Endothelial cell of umbilical vein (primary cell): ENCODE results near the gene ATP2B2. TPM values are rescaled to one million over a fixed set of nuclear protein-coding genes. Genes with fewer than 3 reads are reported as not detected.

Experiments used
- BruUV-seq: library from RNA; stranded (reverse); fragments of 400-500 nt; replicated peaks from 2 replicates; lab custom pipeline; 2021; lab: Mats Ljungman, UMichigan
- CTCF ChIA-PET: fragments of 300-600, 350-600 bp; sonication (Branson Sonifier 250); formaldehyde crosslinking; loops from one replicate; lab custom pipeline; 2021; ENCODE audit warnings: antibody characterized with exemption, inconsistent platforms; lab: Charles Lee
- POLR2A ChIA-PET: fragments of 300-600, 350-600 bp; sonication (Branson Sonifier 250); formaldehyde crosslinking; loops from one replicate; lab custom pipeline; 2021; ENCODE audit warnings: antibody characterized with exemption, inconsistent platforms; lab: Charles Lee
- DNase-seq: peaks from one replicate; pipeline ENCODE4 v3.0.0-alpha.2; 2011; ENCODE audit warnings: low read depth, low spot score
- FAIRE-seq: peaks from 2 replicates; lab custom pipeline; 2011; peaks lifted over from hg19 to GRCh38; lab: Jason Lieb, UNC
- H2AFZ ChIP-seq: 2 replicates; pipeline ENCODE4 v1.6.0; 2012; ENCODE audit warnings: low read depth, low read length, control low read depth, inconsistent platforms
- H3K27ac ChIP-seq: 2 replicates; pipeline ENCODE4 v1.5.1; 2011; ENCODE audit warnings: low read depth, mild to moderate bottlenecking, control low read depth, low read length, moderate library complexity; ENCODE audit not compliant: insufficient read depth
- H3K27me3 ChIP-seq, 2 experiments: 2 replicates each; pipeline versions ENCODE4 v1.6.0 to v1.6.1; 2011; ENCODE audit warnings: low read length in 2 of 2, mixed read lengths in 1 of 2; ENCODE audit not compliant: control insufficient read depth in 2 of 2, insufficient read depth in 2 of 2
- H3K36me3 ChIP-seq, 2 experiments: 2 replicates in 1 of 2; 3 replicates in 1 of 2; pipeline ENCODE4 v1.5.1; 2011; ENCODE audit warnings: low read length in 2 of 2, mild to moderate bottlenecking in 1 of 2, moderate library complexity in 1 of 2; ENCODE audit not compliant: control insufficient read depth in 2 of 2, insufficient read depth in 2 of 2; ENCODE audit errors: extremely low read depth in 1 of 2
- H3K4me1 ChIP-seq: 3 replicates; pipeline ENCODE4 v1.5.1; 2011; ENCODE audit warnings: mild to moderate bottlenecking, low read length; ENCODE audit not compliant: control insufficient read depth, insufficient read depth; ENCODE audit errors: extremely low read depth
- H3K4me2 ChIP-seq: 2 replicates; pipeline ENCODE4 v1.6.1; 2011; ENCODE audit warnings: low read length, control low read depth, mixed read lengths; ENCODE audit not compliant: insufficient read depth
- H3K4me3 ChIP-seq, 3 experiments: fragments of 200-600 bp in 1 of 3; sonication (generic), shearing (Covaris generic) in 1 of 3; replicated peaks in 1 of 3; 2 replicates each; pipeline ENCODE4 v1.5.1; 2011 to 2016; ENCODE audit warnings: control low read depth in 3 of 3, low read length in 3 of 3, mild to moderate bottlenecking in 2 of 3, inconsistent platforms in 1 of 3, low read depth in 1 of 3, moderate library complexity in 1 of 3; ENCODE audit not compliant: insufficient read depth in 1 of 3
- H3K79me2 ChIP-seq: 2 replicates; pipeline ENCODE4 v1.6.0; 2012; ENCODE audit warnings: low read length, inconsistent platforms; ENCODE audit not compliant: control insufficient read depth, insufficient read depth
- H3K9ac ChIP-seq: replicated peaks from 2 replicates; pipeline ENCODE3; 2011; ENCODE audit warnings: low read length, control low read depth; ENCODE audit not compliant: insufficient read depth; ENCODE audit errors: extremely low read depth
- H3K9me1 ChIP-seq: replicated peaks from 3 replicates; pipeline ENCODE4 v1.6.0; 2011; ENCODE audit warnings: mild to moderate bottlenecking, low read length; ENCODE audit not compliant: control insufficient read depth, insufficient read depth; ENCODE audit errors: extremely low read depth
- H3K9me3 ChIP-seq: replicated peaks from 2 replicates; pipeline ENCODE4 v1.5.1; 2012; ENCODE audit warnings: low read length, inconsistent platforms; ENCODE audit not compliant: control insufficient read depth, insufficient read depth
- H4K20me1 ChIP-seq: replicated peaks from 2 replicates; pipeline ENCODE3; 2011; ENCODE audit warnings: mild to moderate bottlenecking, low read length; ENCODE audit not compliant: control insufficient read depth, insufficient read depth; ENCODE audit errors: extremely low read depth
- EZH2 ChIP-seq: IDR thresholded peaks from 2 replicates; pipeline ENCODE4 v1.6.1; 2012; ENCODE audit warnings: borderline replicate concordance, low read depth, mild to moderate bottlenecking, moderate library complexity, low read length, inconsistent platforms; ENCODE audit not compliant: severe bottlenecking
- FOS ChIP-seq: IDR thresholded peaks from 2 replicates; pipeline ENCODE4 v1.6.1; 2011; ENCODE audit warnings: mild to moderate bottlenecking, low read length, moderate library complexity, borderline replicate concordance; ENCODE audit not compliant: insufficient read depth
- GATA2 ChIP-seq: IDR thresholded peaks from 2 replicates; pipeline ENCODE4 v1.7.0; 2011; ENCODE audit warnings: low read depth, mild to moderate bottlenecking, moderate library complexity, mixed read lengths, low read length; ENCODE audit not compliant: insufficient read length, insufficient read depth
- JUN ChIP-seq: IDR thresholded peaks from 2 replicates; pipeline ENCODE4 v1.6.1; 2011; ENCODE audit warnings: borderline replicate concordance, low read depth; ENCODE audit not compliant: insufficient read length, insufficient read depth
- MYC ChIP-seq: IDR thresholded peaks from one replicate; pipeline ENCODE4 v1.6.1; 2011; ENCODE audit warnings: mild to moderate bottlenecking, low read depth, low read length
- POLR2A ChIP-seq: IDR thresholded peaks from 2 replicates; pipeline ENCODE4 v1.6.1; 2012; ENCODE audit warnings: low read depth, mild to moderate bottlenecking, control low read depth, low read length
- POLR2AphosphoS5 ChIP-seq: IDR thresholded peaks from 2 replicates; pipeline ENCODE4 v1.6.1; 2012; ENCODE audit warnings: low read depth, mild to moderate bottlenecking, control low read depth, low read length, moderate library complexity; ENCODE audit not compliant: insufficient read depth
- dilution Hi-C: fragments of 300-500 bp; cut with MboI; formaldehyde crosslinking; loops from one replicate; pipeline ENCODE4 v1.15.0; 2019; ENCODE audit warnings: low sequenced_read_pairs; ENCODE audit not compliant: extremely low pct_ligation_motif_present
- intact Hi-C: fragments of 100-400 bp; cut with micrococcal nuclease; formaldehyde crosslinking; loops from one replicate; pipeline ENCODE4 v1.10.0; 2022
- polyA plus RNA-seq, 4 experiments: library from polyadenylated mRNA; depleted of rRNA in 3 of 4; stranded (reverse) in 3 of 4; unstranded in 1 of 4; fragments of >200 nt; gene quantifications; 2 replicates each; pipeline versions ENCODE4 v1.2.1 to v1.2.3, GENCODE V29; 2011 to 2012; ENCODE audit warnings: missing spikeins in 1 of 4
- total RNA-seq: library from RNA; stranded (reverse); gene quantifications from 2 replicates; pipeline ENCODE4 v1.2.3, GENCODE V29; 2021
- TF ChIP-seq, protein P1 (sequence below), 2 donors: IDR thresholded peaks; 1 replicate in 1 of 2; 2 replicates in 1 of 2; pipeline ENCODE4 v1.5.1; 2011; ENCODE audit warnings: low read length in 2 of 2, mild to moderate bottlenecking in 2 of 2, moderate library complexity in 2 of 2, control low read depth in 1 of 2, inconsistent platforms in 1 of 2, low read depth in 1 of 2; ENCODE audit not compliant: insufficient read depth in 1 of 2; ENCODE audit errors: extremely low read depth in 1 of 2
- TF ChIP-seq, protein P2 (sequence below): IDR thresholded peaks from 2 replicates; pipeline ENCODE4 v1.6.1; 2011; ENCODE audit not compliant: insufficient read depth, insufficient read length

ATP2B2 gene
- total and polyA plus RNA-seq, 2 donors (not counting 3 experiments of a cell fraction or from before 2014, with no cell fraction given): not detected

DNA sequence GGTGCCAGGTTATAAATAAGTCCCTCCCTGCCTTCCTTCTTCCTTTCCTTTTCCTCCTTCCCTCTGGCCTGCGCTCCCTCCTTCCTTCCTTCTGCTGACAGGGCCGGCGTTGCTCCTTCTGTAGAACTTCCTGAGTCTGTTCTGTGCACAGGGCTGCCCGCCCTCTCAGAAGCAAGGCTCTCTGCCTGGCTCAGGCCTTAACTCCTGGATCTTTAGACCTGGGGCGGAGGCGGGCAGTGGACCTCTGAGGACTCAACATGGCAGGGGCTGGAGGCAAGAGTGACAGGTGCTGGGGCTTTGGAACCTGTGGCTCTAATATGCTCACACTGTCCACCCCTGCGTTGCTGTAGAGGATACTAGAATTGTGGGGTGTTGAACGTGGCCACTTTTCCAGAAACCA is 98.0 kb downstream of the ATP2B2 start:
- no peak overlapping the region for H3K27ac ChIP-seq
- H3K27me3 ChIP-seq: no peaks in the 10 kb centered on the region
- ChIA-PET CTCF (no interaction called here), POLR2A (no interaction called here)
- no peak overlapping the region for H3K4me2 ChIP-seq
- no peaks in the 10 kb centered on the region for H4K20me1 ChIP-seq
- DNase-seq (no peak), FAIRE-seq (no peak)
- no peaks in the 10 kb centered on the region for H3K4me1 ChIP-seq
- dilution Hi-C loops: no loop called here
- no TSS peak for BruUV-seq
- H3K9me1 ChIP-seq: no peaks in the 10 kb centered on the region
- H3K9me3 ChIP-seq: no peaks in the 10 kb centered on the region
- no peaks in the 10 kb centered on the region for H3K36me3 ChIP-seq
- H3K79me2 ChIP-seq: no peaks in the 10 kb centered on the region
- H2AFZ ChIP-seq: no peak overlapping the region
- intact Hi-C loops: no loop called here
- no peak overlapping the region for H3K9ac ChIP-seq
- TF ChIP-seq POLR2A (no peak), JUN (no peak), EZH2 (no peak), POLR2AphosphoS5 (no peak)
- TF ChIP-seq, protein P1, sequence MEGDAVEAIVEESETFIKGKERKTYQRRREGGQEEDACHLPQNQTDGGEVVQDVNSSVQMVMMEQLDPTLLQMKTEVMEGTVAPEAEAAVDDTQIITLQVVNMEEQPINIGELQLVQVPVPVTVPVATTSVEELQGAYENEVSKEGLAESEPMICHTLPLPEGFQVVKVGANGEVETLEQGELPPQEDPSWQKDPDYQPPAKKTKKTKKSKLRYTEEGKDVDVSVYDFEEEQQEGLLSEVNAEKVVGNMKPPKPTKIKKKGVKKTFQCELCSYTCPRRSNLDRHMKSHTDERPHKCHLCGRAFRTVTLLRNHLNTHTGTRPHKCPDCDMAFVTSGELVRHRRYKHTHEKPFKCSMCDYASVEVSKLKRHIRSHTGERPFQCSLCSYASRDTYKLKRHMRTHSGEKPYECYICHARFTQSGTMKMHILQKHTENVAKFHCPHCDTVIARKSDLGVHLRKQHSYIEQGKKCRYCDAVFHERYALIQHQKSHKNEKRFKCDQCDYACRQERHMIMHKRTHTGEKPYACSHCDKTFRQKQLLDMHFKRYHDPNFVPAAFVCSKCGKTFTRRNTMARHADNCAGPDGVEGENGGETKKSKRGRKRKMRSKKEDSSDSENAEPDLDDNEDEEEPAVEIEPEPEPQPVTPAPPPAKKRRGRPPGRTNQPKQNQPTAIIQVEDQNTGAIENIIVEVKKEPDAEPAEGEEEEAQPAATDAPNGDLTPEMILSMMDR (IDR thresholded peaks at IDR 0.05; ENCODE audit: extremely low read depth in 1 of 2, insufficient read depth in 1 of 2, low read depth in 1 of 2, low read length in 2 of 2): no peak
- TF ChIP-seq, protein P2, sequence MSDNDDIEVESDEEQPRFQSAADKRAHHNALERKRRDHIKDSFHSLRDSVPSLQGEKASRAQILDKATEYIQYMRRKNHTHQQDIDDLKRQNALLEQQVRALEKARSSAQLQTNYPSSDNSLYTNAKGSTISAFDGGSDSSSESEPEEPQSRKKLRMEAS: no peak
- H3K4me3 ChIP-seq: no peak overlapping the region

DNA sequence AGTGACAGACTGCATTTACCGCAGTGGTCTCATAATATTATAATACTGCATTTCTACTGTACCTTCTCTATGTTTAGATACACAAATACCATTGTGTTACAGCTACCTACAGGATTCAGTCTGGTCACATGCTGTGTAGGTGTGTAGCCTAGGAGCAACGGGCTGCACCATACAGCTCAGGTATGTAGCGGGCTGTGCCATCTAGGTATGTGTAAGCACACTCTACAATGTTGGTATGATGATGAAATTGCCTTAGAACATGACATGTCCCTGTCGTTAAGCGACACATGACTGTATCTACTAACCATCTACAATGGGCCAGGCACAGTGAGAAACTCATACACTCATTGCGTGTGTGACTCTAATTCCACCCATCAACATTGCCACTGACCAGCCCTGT is 99.0 kb downstream of the ATP2B2 start:
- no peak for DNase-seq
- intact Hi-C loops: no loop called here
- Histone ChIP-seq H3K27ac (no peak overlapping the region), H3K9ac (no peak overlapping the region), H3K9me3 (no peaks in the 10 kb centered on the region), H3K36me3 (no peaks in the 10 kb centered on the region), H3K4me2 (no peak overlapping the region), H3K27me3 (no peaks in the 10 kb centered on the region), H2AFZ (no peak overlapping the region), H3K79me2 (no peaks in the 10 kb centered on the region), H3K4me1 (no peaks in the 10 kb centered on the region), H4K20me1 (no peaks in the 10 kb centered on the region), H3K4me3 (no peak overlapping the region), H3K9me1 (no peaks in the 10 kb centered on the region)
- dilution Hi-C loops: no loop called here
- ChIA-PET POLR2A (no interaction called here), CTCF (no interaction called here)
- no peak for FAIRE-seq
- BruUV-seq: no TSS peak
- TF ChIP-seq, protein P1 (IDR thresholded peaks at IDR 0.05; ENCODE audit: extremely low read depth in 1 of 2, insufficient read depth in 1 of 2, low read depth in 1 of 2, low read length in 2 of 2): no peak
- no peak for TF ChIP-seq MYC
- no peak for TF ChIP-seq GATA2
- no peak for TF ChIP-seq FOS
- TF ChIP-seq, protein P2: no peak
- no peak for TF ChIP-seq POLR2A
- no peak for TF ChIP-seq JUN
- no peak for TF ChIP-seq POLR2AphosphoS5
- no peak for TF ChIP-seq EZH2
